HG03280 (cell line): ENCODE results near the gene DHRS12.

Experiments used
- ATAC-seq: cut with Tn5 transposase; IDR thresholded peaks from one replicate; pipeline ENCODE4 v1.9.1; 2021; ENCODE audit warnings: mild to moderate bottlenecking, moderate library complexity; ENCODE audit not compliant: unreplicated experiment

DHRS12 gene

DNA sequence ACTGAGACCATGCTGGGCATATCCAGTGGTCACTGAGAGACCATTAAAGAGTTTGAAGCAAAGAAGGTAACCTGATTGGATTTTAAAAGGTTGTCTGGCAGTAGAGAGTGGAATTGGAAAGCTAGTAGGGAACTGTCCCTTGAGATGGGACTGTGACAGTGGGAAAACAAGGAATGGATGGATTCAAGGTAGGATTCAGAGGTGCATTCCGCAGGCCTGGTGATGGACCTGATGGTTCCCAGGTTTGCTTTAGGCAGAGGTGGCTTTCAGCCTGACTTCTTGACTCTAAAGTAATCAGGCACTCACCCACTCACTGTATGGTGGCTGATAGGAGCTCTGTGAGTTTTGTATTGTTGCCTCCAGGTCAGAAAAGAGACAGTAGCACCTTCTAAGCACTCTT lies 73.0 kb downstream of the DHRS12 start:
- ATAC-seq = no peak

DNA sequence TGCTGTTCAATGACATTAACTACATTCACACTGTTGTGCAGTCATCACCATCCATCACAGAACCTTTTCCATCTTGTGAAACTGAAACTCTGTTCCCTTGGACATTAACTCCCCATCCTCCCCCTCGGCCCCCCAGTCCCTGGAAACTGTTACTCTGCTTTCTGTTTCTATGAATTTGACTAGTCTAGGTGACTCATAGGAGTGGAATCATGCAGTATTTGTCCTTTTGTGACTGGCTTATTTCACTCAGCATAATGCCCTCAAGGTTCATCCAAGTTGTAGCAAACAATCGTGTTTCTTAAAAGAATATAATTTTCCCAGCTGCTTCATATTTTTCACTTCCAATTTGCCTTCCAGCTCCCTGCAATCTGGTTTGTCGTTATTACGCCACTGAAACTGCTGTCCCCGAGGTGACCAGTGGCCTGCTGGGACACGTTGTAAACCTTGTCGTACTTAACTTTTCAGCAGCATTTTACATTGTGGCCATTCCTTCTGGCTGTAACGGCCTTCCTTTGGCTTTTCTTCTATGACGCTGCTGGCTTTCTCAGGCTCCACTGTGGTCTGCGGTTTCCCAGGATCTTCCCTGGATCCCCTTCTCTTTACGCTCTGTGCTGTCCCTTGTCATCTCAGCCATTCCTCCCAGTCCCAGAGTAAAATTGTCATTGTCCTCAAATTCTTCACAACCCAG lies 74.0 kb downstream of the DHRS12 start:
- ATAC-seq = no peak

DNA sequence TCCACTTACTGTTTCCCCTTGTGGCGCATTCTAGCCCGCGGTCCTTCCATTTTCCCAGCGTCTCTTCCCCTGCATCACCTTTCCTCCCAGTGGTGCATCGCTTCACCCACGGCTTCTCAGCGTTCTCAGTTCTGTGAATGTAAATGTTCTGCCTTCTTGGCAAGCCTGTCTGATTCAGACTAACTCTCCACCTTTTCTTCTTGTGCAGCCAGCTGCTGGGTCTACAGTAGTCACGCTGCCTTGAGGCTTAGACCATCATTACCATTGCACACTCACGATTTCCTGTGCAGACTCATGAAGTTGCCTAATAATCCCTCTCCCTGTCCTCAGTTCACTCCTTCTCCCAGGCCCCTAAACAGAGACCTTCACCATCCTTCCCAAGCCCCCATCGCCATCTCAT lies 75.0 kb downstream of the DHRS12 start:
- ATAC-seq = no peak

DNA sequence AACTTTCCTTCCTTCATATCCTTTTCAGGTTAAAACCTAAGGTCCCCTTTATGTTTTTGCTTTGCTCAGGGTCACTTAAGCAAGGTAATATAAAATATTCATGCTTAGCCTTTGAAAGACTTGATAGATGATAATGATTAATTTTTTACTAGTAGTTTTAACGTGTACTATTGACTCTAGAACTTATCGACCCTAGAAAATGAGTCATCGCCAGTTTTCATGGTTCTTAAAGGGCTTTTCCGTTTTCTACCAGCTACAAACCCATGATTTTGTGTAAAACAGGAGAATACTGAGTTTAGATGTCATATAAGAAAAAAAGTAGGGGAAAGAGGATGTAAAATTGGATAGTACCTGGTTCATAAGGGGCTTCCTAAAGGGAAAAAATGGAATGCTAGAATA lies 75.7 kb downstream of the DHRS12 start:
- ATAC-seq = no peak

DNA sequence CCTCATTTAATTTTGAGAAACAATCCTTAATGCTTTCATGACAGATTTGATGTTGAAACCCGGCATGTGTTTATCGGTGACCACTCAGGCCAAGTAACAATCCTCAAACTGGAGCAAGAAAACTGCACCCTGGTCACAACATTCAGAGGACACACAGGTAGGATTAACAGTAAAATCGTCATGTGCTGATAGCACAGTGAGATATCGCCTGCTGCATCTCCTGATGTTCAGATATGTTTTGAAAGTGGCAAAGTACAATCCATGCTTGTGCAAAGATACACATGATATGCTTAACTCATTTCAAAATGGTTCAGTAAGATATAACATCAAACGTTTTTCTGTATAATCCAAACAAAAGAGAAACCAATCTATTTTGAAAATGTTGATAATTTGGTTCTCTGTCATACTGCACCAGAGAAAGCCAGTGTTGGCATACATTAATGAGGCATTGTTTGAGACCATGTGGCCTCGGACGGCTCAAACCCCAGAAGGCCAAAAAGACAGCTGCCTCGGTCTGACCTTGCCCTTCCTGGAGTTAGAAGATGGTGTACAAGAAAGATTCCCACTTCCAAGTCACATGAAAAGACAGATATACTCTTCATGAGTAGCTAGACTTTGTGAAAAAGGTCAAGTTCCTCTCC lies 76.2 kb downstream of the DHRS12 start:
- no peak for ATAC-seq

DNA sequence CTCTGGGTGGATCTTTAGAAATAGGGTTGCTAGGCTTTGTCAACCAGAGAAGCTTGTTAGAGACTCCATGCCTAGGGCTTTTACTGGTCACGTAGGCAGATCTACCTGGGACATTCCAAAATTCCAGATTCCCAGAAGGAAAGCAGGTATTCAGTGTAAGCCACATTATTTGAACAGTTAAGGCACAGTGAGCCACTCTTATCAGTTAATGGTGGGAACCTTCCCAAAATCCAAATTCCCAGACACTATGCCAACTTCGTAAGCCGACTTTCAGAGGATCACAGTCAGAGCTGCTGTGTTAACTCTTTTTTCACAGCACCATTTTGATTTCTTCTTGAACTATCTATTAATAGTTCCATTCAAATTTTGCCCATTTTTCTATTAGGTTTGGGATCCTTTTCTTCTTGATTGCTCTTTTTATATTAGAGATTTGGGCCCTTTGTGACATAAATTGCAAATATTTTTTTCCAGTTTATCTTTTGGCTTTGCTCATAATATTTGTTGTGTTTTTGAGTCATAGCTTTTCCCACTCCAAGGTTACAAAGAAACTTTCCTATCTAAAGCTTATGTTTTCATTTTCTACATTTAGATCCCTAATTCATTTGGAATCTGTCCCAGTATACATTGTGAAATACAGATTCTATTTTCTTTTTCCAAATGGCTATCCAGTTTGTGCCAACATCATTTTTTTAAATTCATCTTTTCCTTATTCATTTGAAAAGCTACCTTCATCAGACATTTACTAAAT lies 77.3 kb downstream of the DHRS12 start:
- ATAC-seq = no peak

DNA sequence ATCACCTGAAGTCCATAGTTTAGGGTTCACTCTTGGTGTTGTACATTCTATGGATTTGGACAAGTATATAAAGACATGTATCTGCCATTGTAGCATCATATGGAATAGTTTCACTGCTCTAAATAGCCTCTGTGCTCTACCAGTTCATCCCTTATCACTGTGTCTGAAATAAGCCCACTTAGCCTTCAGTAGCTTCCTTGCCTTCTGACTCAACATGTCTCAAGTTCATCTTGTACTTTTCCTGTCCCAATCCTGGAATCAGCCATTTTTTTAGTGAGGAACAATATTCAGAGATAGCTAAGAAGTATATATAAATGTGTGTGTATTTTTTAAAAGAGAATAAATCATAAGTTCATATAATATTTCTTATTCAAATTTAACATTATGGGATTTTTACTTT lies 79.2 kb downstream of the DHRS12 start:
- no peak for ATAC-seq

DNA sequence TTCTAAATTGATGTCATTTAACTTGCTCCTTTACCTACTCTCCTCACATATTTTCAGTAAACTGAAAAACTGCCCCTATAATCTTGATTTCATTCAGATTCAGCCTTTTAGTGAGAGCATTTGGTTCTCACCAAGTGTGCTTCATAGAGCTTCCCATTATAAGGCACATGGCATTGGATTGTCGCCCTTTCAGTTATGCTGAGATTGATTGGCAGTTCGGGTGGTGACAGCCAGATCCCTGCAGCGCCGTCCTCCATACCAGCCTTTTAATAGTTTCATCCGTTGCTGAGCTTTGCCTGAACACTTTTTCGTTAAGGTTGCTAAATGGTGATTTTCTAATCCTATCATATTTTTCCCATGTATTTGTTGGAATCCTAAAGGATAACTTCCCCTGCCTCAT lies 80.4 kb downstream of the DHRS12 start:
- no peak for ATAC-seq

DNA sequence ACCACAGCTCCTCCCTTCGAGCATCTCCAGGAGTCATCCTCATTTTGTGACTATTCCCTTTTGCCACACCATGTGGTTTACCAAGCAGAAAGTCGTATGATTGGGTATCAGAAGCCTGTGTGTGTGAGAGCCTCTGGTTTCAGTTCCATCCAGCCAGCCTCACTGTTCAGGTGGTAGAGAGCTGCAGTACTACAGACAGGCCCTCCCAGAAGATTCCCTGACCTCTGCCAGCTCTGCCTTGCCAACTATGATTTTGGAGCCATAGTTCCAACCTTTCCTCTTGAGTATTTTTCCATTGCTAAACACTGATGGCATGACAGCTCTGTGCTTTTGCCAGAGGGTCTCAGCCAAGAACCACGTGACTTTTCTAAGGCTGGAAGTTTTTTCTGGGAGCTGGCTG lies 82.5 kb downstream of the DHRS12 start:
- ATAC-seq = peak; percentile 87

DNA sequence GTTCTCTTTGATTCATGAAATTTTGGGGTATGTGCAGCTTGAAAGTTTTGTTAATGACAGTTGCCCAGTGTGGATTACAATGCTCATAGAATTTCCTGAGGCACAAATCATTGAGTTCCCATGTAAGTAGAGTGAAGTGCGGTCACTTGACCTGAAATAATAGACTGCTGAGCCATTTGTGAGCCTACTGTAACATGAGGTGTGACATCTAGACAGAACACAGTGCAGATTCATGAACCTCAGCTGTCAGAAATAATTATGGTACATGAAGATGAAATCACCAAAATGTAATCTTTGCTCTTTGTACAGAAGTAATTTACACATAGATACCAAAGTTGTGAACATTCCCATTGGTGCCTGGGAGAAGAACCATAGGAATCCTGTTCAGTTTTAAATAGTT lies 84.6 kb downstream of the DHRS12 start:
- ATAC-seq = no peak
